ENCODE measurements around the gene GRB10. TPM values are rescaled to one million over a fixed set of nuclear protein-coding genes. Genes with fewer than 3 reads are reported as not detected.
"Not testable (repeated sequence)": the region's sequence is repeated elsewhere in the genome, so short reads cannot be mapped to it uniquely, and the experiment has no call there.

Gene GRB10
- total RNA-seq, 1 experiment from 2014 or later, result 17.5 TPM

DNA sequence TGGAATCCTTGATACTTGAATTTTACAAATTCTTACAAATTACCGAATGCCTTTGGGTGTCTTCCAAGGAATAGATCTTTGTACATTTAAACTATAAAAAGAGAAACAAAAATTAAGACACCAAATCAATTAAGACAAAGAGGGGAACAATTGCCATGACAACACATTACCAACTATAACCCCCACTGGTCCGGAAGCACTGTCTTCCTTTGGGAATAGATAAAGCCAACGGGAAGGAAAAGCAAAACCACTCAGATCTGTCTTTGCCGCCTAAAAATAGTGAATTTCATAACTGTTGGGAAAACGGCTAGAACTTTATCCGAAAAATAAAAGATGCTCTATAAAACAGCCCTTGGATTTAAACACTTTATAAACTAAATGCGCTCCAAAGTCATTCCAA, 37.4 kb downstream of the GRB10 start:
- DNase-seq (ENCODE audit: low read depth), result no peak

- no peak for DNase-seq (ENCODE audit: low read depth)
Observed at GRCh38 chr7:50743893-50744292, 38.8 kb downstream of the GRB10 start.

DNA sequence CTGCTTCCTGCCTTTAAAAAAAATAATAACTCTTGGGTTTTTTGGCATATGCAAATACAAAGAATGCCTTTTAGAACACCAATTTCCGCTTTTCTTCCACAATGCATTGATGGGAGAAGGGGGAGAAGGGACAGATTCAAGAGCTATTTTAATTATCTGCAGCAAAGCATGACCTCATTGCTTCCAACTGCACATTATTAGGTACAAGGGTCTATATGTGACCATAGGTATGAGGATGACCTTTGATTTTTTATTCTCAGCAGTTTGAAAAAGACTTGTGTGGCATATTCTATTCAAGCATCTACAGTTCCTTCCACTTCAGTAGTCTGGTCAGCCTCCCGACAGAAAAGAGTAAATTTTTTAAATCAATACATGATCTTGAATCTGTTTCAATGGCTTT, 39.7 kb downstream of the GRB10 start:
- DNase-seq (ENCODE audit: low read depth), result no peak

DNA sequence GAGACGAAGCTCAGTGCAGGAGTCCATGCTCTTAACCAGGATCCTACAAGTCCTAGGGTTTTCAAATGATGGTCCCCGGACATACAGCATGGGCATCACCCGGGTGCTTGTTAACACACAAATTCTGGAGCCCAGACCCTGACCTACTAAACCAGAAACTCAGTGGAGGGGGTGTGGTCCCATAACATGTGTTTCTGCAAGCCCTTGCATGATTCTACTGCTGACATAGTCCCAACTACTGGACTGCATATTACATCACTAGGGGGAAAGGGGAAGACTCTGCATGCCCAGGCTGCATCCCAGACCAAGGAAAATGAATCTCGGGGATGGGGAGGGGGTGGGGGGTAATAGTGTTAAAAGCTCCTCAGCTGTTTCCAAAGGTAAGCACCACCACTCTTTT, 40.3 kb downstream of the GRB10 start:
- DNase-seq (ENCODE audit: low read depth), result no peak

- DNase-seq (ENCODE audit: low read depth), result no peak
Observed at GRCh38 chr7:50739744-50740435, 42.8 kb downstream of the GRB10 start.

GRCh38 chr7:50738932-50739331, 43.8 kb downstream of the GRB10 start:
- DNase-seq (ENCODE audit: low read depth), result no peak

- DNase-seq (ENCODE audit: low read depth), result not testable (repeated sequence)
Observed at GRCh38 chr7:50735836-50736235, 46.9 kb downstream of the GRB10 start.

DNA sequence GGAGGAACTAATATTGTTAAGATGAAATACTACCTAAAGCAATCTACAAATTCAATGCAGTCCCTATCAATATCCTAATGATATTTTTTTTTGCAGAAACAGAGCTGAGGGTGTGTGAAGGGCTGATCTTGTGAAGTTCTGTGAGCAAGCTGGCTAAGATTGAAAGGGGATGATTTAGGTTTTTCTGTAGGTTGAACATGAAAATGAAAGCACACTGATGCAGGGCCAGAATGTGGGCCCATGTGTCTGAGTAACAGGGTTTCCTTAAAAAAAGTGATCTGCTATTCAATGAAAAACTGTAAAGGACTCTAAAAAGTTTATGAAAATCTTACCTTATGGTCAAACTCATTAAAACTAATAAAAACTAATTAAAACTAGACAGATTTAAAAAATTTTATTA, 47.4 kb downstream of the GRB10 start:
- DNase-seq (ENCODE audit: low read depth), result no peak

- DNase-seq (ENCODE audit: low read depth), result no peak
Observed at GRCh38 chr7:50734246-50734645, 48.5 kb downstream of the GRB10 start.

DNA sequence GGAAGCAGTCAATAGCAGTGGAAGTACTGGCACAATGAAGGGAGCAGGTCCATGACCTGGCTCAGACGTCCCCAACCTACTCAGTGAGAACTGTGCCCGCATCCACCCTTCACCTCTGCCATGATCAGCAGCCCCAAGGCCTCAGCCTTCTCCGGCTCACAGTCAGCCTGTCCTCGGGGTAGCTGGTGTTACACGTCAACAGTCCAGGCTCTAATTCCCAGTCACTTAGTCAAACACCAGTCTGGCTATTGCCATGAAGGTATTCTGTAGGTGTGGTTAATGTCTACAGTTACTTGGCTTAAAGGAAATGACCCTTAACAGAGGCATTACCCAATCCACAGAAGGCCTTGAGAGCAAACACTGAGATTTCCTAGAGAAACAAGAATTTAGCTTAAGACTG, 49.1 kb downstream of the GRB10 start:
- DNase-seq (ENCODE audit: low read depth), result no peak

GRCh38 chr7:50731703-50732582, 50.8 kb downstream of the GRB10 start:
- DNase-seq (ENCODE audit: low read depth), result no peak

GRCh38 chr7:50730446-50731400, 52.0 kb downstream of the GRB10 start:
- no peak for DNase-seq (ENCODE audit: low read depth)

DNA sequence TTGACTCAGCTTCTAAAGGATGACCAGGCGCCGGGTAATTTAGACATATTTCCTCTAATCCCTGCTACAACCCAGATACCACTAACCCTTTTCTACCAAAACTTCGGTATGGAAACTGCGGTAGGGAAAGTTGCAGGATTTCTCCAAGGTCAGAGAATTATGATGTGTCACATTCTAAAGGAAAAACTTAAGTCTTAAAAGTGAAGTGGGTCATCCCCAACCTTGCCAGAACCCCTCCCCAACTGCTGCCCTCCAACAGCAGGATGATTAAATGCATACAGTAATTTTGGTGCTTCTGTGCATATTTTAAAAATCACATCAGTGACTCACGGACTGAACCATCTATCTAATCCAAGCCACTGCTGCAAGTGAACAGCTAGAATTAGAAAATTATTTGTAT, 52.7 kb downstream of the GRB10 start:
- DNase-seq (ENCODE audit: low read depth), result peak; percentile 25

GRCh38 chr7:50728184-50728583, 54.5 kb downstream of the GRB10 start:
- no peak for DNase-seq (ENCODE audit: low read depth)

GRCh38 chr7:50727711-50728110, 55.0 kb downstream of the GRB10 start:
- DNase-seq (ENCODE audit: low read depth), result no peak

GRCh38 chr7:50727072-50727471, 55.6 kb downstream of the GRB10 start:
- DNase-seq (ENCODE audit: low read depth), result no peak

DNA sequence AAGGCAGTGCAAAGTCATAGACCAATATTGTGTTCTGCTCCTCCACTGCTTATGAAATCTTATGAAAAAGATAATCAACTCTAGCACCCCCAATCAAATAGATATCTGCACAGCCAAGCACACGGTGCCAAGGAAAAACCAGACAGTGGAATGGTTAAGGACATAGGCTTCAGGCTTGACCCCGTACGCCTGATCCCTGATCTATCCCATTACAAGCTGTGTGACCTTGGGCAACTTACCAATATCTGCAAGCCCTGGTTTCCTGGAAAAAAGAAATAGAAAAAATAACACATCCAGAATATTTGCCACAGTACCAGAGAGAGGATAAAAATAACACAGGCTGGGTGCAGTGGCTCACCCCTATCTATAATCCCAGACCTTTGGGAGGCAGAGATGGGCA, 56.9 kb downstream of the GRB10 start:
- DNase-seq (ENCODE audit: low read depth), result no peak

- no peak for DNase-seq (ENCODE audit: low read depth)
Observed at GRCh38 chr7:50724526-50725520, 57.9 kb downstream of the GRB10 start.

- DNase-seq (ENCODE audit: low read depth), result no peak
Observed at GRCh38 chr7:50723888-50724287, 58.8 kb downstream of the GRB10 start.

- DNase-seq (ENCODE audit: low read depth), result no peak
Observed at GRCh38 chr7:50723173-50723572, 59.5 kb downstream of the GRB10 start.
